ENCODE results near the gene MYH9.
"Not testable (repeated sequence)": the region's sequence is repeated elsewhere in the genome, so short reads cannot be mapped to it uniquely, and the experiment has no call there.

Gene MYH9

DNA sequence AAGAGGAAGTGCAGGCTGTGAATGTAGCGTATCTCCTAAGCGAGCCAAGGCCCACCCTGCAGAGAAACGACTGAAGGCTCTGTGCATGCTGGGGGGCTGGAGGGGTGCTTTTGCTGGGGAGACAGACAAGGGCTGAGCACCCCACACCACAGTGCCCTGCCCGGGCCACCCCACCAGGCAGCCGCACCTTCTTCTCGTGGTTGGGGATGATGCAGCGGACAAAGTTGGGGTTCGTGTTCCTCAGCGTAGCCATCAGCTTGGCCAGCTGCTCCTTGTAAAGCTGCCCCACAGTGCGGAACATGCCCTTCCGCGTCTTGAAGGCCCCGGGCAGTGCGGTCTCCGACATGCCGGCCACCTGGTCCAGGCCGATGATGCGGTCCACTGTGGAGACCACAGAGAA is 81.5 kb downstream of the MYH9 start:
- DNase-seq, result no peak

GRCh38 chr22:36305813-36306212 is 82.0 kb downstream of the MYH9 start:
- DNase-seq, result no peak

- no peak for DNase-seq
These were observed 83.3 kb downstream of the MYH9 start for GRCh38 chr22:36304429-36304828.

DNA sequence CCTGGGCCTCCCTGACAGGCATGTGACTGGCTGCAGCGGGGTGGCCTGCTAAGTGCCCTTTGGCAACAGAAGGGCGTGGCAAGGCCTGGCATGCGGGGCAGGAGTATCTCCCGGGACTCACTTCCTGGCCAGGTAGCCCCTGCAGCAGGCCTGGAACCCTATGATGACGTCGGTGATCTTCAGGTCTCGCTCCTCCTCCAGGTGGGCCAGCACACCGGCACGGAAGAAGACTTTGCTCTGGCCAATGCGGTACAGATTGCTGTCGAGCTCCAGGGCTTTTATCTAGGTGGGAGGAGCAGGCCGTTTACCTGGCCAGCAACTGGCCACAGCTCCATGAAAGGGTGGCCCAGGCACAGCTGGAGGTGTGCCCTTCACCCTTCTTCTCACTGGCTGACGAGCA is 83.9 kb downstream of the MYH9 start:
- no peak for DNase-seq

DNA sequence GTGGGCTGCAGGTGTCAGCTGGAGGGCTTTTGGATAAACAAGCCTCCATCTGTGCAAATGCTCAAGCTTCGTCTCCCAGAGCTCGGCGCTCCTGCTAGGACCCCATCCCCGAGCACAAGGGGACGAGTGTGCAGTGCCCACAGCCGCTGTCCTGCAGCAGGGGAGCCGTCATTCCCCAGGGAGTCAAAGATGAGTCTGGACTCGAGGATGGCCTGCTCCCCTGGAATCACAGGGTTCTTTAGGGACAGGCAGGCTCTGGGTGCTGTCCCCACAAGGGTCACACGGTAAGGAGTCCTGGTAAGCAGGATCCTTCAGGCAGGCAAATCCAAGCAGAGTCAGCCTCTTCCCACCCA is 84.7 kb downstream of the MYH9 start:
- DNase-seq, result no peak

GRCh38 chr22:36302439-36303114 is 85.2 kb downstream of the MYH9 start:
- DNase-seq, result no peak

DNA sequence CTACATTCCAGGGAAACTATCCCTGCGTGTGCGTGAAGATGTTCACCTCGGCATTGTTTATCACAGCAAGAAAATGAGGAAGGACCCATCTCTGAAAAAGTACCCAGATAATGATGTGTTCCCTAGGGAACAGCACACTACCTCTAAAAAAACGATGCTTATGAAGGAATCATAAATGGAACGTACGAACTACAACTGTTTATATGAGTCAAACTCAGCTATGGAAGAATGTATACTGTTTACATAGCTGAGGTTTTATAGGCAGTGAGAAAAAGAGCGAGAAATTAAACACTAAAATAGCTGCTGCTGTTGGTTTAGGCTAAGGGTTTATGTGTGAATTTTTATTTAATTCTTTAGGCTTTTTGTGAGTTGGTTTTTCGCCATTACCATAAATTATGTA is 85.9 kb downstream of the MYH9 start:
- no peak for DNase-seq

- DNase-seq, result peak; percentile 85
These were observed 86.4 kb downstream of the MYH9 start for GRCh38 chr22:36301384-36301828.

DNA sequence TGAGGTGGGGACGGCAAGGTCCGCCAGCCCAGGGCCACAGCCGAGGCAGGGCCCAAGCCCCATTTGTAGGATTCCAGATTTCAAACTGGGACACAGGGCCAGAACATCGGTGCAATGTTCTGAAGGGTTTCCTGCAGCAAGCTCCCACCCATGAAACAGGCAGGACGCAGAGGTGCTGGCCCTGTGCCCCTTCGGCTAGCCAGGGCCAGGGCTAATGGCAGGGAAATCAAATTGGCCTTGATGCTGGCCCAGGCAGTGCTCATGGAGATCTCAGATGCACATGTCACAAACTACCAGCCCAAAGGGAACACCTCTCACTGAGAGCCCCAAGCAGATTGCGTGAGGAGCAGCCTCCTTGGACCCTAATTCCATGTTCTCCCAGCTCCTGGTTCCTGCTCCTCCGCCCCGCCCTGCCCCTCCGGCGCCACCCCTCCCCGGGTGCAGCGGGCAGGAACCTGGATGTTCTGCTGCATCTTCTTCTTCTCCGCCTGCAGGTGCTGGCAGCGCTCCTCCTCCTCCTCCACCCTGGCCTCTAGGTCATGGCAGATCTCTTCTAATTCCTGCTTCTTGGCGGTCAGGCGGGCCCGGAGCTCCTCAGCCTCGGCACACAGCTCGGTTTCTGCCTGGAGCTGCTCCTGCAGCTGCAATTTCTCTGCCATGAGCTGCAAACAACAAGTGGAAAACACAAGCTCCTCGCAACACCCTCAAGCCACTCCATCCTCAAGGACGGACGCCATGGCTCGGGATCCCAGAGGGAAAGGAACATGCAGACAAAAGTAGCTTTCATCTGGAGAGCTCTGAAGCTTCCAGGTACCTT is 87.2 kb downstream of the MYH9 start:
- no peak for DNase-seq

GRCh38 chr22:36299911-36300310 is 87.9 kb downstream of the MYH9 start:
- no peak for DNase-seq

DNA sequence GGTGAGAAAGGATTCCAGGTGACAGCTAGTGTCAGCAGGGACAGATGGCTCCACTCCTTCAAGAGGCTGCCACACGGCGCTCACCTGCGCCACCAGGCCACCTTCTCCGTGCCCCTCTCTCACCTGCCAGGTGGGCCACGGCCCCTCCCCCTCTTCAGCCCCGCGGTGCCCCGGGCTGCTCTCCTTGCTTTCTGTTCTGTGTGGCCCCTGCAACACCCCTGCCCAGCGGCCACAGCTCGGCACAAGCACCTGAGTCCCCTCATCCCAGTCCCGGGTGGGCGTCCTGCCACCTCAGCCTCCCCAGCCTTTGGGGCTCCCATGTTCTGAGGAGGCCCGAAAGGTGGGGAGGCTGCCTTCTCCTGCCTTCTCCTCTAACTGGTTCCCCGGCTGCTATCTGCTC is 88.5 kb downstream of the MYH9 start:
- no peak for DNase-seq

DNA sequence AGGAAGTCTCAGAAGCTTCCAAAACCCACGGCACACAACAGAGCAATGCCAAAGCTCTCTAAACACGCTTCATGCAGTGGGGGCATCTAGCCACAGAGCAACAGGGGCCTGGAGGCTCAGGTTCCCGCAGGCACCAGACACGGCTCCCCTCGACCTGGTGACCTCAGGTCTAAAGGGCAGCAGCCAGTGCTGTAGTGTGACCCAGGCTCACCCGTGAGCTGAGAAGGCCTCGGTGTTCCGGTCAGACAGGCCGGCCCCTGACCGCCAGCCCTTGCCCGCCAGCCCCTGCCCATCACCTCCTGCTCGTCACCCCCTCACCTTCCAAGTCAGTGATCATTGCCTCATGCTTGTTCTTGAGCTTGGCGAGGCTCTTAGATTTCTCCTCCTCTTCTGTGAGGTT is 89.2 kb downstream of the MYH9 start:
- no peak for DNase-seq

- no peak for DNase-seq
These were observed 89.6 kb downstream of the MYH9 start for GRCh38 chr22:36298118-36298517.

DNA sequence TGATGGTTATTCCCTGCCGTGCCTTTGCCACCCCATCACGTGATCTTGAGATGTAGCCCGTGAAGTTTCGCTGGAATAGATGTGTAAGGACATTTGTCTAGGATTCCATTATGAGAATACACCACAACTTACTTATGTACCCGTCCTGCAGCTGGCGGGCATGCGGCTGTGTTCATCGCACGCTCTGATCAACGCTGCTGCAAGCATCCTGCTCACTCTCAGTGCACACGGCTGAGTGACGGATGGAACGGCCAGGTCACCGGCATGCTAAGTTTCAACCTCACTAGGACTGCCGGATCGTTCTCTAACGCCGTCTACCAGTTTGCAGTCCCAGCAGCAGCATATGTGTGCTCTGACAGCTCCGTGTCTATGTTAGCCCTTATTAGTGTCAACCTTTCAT is 90.2 kb downstream of the MYH9 start:
- no peak for DNase-seq

GRCh38 chr22:36296690-36297089 is 91.1 kb downstream of the MYH9 start:
- no peak for DNase-seq

DNA sequence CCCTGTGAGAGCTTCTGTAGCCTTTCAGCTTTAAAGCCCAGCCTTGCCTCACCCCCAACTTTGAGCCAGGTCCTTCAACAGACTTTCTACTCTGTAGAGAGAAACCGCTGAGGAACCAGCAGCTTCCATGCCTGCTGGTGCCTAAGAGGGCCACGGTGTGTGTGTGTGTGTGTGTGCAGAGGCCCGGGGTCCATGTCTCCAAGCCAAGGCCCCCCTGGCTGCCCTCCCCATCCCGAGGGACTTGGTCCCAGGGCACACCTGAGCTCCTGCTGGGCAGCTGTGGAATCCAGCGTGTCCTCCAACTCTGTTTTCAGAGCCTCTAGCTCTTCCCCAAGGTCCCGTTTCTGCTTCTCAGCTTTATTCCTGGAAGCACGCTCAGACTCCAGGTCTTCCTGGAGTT is 92.5 kb downstream of the MYH9 start:
- no peak for DNase-seq

- no peak for DNase-seq
These were observed 93.0 kb downstream of the MYH9 start for GRCh38 chr22:36294801-36295200.

- DNase-seq, result no peak
These were observed 93.5 kb downstream of the MYH9 start for GRCh38 chr22:36294293-36294620.

DNA sequence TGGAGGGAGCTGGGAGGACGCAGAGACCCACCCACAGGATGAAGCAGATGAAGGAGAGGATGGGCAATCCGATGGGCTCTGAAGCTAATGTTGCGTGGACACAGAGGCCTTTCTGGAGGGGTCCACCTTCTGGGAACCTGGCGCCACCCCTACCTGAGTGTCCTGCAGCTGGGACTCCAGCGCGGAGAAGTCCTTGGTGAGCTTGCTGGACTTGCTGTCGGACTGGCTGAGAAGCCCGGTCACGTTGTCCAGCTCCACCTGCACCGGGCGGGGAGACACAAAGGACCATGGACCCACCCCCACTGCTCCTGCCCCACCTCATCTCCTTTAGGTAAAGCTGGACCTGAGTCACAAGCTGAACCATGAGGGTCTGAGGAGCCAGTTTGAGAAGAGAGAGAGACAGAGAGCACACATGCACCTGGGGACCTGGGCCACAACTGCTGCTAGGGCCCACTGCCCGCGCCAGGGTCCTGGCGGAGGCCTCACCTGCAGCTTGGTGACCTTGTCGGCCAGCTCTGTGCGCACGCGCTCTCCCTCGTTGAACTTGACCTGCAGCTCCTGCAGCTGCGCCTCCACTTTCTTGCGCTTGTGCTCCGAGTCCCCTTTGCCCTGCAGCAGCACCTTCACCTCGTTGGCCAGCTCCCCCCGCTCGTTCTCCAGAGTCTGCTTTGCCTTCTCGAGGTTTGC is 94.0 kb downstream of the MYH9 start:
- DNase-seq, result no peak

DNA sequence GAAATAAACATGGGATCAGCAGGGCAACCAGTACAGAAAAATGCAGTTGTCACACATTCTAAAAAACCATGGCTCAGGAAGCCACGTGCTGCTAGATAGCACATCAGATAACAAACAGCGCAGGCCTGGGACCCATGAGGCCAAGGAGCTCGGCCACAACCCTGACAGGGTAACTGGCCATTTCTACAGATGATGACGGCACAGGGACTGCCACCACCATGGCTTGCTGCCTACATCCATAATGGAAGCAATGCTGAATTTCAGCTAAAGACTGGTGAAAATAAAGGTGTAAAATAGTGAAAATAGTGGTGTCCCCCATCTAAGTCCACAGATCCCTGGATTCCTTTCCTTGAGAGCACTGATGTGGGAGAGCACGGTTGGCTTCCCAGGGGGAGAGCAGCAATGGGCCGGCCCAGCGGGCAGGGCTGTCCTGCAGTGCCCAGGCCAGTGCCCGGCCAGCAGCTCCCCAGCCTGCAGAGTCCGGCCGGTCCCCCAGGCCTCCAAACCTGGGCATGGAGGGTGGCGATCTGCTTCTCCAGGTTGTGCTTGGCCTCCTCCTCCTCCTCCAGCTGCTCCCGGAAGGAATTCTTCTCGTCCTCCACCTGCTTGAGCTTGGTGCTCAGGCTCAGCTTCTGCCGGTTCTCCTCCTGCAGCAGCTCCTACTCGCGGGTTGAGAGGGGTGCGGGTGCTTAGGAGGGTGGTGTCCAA is 94.8 kb downstream of the MYH9 start:
- no peak for DNase-seq

DNA sequence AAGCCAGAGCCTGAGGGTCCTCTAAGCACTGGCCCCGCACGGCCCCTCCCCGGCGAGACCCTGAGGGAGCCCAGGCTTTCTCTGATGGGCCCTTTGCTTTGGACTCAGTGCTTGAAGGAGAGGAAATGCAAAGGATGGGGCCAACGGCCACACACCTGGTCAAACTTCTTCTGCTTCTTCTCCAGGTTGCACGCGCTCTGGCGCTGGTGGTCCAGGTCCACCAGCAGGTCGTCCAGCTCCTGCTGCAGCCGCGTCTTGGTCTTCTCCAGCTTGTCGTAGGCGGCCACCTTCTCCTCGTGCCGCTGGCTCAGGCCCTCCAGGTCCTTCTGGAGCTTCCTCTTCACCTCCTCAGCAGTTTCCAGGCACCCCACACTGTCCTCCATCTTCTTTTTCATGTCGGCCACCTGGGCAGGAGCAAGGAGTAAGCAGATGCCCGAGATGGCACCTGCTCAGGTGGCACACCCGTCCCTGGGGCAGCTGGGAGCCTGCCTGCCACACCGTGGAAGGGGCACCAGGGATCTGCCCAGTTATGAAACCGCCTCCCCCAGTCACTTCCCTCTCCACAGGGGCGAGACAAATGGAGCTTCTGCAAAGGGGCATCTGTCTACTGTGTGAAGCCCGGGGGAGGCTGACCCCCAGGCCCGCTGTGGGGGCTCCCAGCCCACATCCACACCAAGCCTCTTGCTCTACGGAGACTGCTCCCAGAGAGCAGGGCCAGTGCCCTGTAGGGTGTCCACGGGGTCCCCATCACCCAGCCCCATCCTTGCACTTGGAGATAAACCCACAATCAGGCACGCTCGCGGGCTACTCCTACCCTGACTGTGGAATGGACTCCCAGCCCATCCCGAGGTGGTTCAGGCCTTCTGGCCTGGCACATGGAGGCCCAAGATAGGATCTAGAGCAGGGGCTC is 95.7 kb downstream of the MYH9 start:
- no peak for DNase-seq

GRCh38 chr22:36290391-36291075 is 97.2 kb downstream of the MYH9 start:
- DNase-seq, result not testable (repeated sequence)

Measured in right forelimb (tissue), 1 donor.